Fibroblast of the aortic adventitia (primary cell): Measurements from ENCODE around the gene RNF213. TPM values are rescaled to one million over a fixed set of nuclear protein-coding genes. Genes with fewer than 3 reads are reported as not detected.

Experiments used
- DNase-seq: peaks from one replicate; pipeline ENCODE4 v3.0.0-alpha.2; 2010; ENCODE audit warnings: low read depth
- H3K4me3 ChIP-seq: 2 replicates; pipeline ENCODE4 v1.5.1; 2011; ENCODE audit warnings: low read depth, mild to moderate bottlenecking, control low read depth, low read length, moderate library complexity
- CTCF ChIP-seq: IDR thresholded peaks from 2 replicates; pipeline ENCODE4 v1.5.1; 2011; ENCODE audit warnings: mild to moderate bottlenecking, low read length, control low read depth, inconsistent platforms; ENCODE audit not compliant: insufficient read depth
- total RNA-seq: library from RNA; depleted of rRNA; stranded (reverse); fragments of >200 nt; gene quantifications from 2 replicates; pipeline ENCODE4 v1.2.3, GENCODE V29; 2012; ENCODE audit warnings: low replicate concordance

The RNF213 gene
- total RNA-seq, 1 donor = 143 TPM

GRCh38 chr17:80431246-80432195, 170.9 kb downstream of the RNF213 start:
- no peak for DNase-seq
- TF ChIP-seq CTCF = no peak
- no peak overlapping the region for H3K4me3 ChIP-seq

- no peak for TF ChIP-seq CTCF
- DNase-seq = no peak
Observed at GRCh38 chr17:80432350-80432955, 171.8 kb downstream of the RNF213 start.

GRCh38 chr17:80432961-80433550, 172.4 kb downstream of the RNF213 start:
- TF ChIP-seq CTCF = no peak
- H3K4me3 ChIP-seq = no peak overlapping the region
- no peak for DNase-seq

More at GRCh38 chr17:80432350-80432955, 171.8 kb downstream of the RNF213 start:
- H3K4me3 ChIP-seq = no peak overlapping the region

- DNase-seq = no peak
- H3K4me3 ChIP-seq = no peak overlapping the region
- no peak for TF ChIP-seq CTCF
Observed at GRCh38 chr17:80433916-80434666, 173.4 kb downstream of the RNF213 start.

GRCh38 chr17:80437532-80437931, 176.9 kb downstream of the RNF213 start:
- no peak for DNase-seq
- H3K4me3 ChIP-seq = no peak overlapping the region
- TF ChIP-seq CTCF = no peak

- no peak overlapping the region for H3K4me3 ChIP-seq
- TF ChIP-seq CTCF = no peak
- no peak for DNase-seq
Observed at GRCh38 chr17:80438806-80439205, 178.2 kb downstream of the RNF213 start.
